Raji (cell line): ENCODE results near the gene VGLL4.

ENCODE experiments used
- POLR2A ChIP-seq: IDR thresholded peaks from 2 replicates; pipeline ENCODE4 v1.6.1; 2011; ENCODE audit warnings: low read depth, low read length, control low read depth; ENCODE audit not compliant: insufficient read depth

The VGLL4 gene

DNA sequence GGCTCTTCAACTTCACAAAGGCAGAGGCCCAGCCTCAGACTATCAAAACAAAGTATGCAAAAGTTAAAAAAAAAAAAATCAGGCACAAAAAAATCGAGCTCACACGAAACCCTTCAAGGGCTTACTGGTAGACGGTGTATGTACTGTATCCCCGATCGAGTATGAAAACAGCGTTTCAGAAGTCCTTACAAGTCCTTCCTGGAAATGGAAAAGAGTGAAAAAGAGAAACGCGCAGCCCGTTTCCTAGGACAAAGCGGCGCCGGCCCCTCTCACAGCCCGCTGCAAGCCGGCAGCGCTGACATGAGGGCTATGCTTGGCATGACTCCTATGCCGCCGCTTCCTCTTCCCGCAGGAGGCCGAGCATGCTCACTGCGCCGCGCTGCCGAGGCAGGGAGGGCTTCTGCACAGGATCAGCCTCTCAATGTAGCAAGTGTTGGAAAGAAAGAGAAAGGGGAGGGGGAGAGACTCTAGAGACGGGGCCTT, at the start of gene VGLL4:
Gene VGLL4 (minus strand): TSS at position 311 of the 483 bp plus-strand sequence. CDS start 397 bp downstream, outside the sequence.
- peak; percentile 77 for TF ChIP-seq POLR2A

DNA sequence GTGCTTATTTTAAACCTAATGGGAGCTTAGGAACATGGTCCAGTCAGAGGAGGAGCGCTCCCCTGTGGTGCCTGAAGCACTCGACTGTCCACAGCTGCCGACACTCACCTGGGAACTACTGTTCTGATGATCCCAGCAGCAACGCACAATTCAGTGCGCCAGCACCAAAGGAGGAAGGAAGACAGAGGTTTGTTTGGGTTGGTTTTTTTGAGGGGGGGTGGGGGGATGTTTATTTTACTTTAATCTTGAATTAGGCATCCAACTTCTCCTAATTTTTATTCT, 48.8 kb upstream of the VGLL4 start:
- TF ChIP-seq POLR2A, result no peak

DNA sequence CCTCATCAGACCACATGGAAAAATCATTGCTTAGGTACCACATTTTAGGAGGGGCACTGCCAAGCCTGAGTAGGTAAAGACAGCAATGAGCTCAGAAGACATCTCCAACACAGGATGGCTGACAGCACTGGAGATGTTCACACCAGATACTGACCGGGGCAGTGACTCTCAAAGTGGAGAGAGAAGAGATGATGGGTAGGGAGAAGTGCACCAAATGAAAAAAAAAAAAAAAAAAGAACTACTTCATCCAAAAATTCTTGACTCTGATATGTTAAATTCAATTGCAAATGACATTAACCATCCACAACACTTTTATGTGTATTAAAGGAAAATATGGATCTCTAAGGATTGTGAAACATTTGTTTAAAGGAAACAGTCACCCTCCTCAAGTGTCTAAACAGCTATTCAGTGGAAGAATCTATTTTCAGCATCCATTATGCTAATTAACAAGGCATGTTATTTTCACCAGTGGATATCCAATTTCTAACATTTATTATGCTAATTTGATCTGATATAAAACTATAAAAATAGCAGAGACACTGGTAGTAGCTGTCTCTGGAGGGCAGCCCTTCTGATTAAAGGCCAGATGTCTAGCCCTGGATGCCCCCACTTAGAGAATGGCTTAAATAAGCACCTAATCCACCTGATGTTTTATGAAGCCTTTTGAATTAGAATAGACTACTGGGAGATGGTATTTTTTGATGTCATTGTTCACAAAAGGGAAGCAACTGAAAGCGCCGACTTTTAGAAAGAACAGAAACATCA, 48.2 kb upstream of the VGLL4 start:
- no peak for TF ChIP-seq POLR2A

DNA sequence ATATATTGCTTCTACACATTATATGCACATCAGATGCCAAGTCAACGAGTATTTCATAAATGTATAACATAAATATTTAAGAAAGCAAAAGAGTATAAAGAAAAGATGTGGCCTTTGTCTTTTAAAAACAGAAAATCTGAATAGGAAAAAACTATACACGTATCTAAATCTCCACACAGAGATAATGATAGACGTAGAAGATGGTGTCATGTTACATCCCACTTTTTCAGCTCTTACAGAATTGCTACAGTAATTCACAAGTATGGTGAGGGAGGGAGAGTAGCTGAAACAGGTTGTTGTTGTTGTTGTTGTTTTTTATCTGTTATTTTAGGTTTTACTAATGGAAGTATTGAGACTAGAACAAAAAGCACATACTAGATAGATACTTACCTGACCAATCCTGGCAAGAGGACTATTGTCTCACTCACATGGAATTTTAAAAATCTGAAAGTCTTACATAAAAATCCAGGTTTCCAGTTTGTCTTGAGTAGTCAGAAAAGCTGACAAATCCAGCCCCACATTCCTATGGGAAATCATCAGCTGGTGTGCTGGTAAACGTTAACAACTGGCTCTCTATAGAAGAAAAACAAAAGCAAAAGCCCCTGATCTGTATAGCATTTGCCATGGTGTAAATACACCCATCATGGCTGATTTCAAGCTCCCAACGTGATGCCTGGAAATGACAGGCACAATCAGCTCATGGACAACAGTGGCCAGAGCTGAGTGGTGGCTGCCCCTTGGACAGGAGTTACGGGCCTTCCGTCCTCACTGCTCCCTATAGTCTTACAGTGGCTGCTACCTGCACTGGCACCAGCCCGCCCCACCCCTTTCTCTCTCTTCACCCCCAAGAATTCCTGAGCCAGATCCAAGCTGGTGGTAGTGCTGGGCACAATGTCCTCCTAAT, 47.4 kb upstream of the VGLL4 start:
- no peak for TF ChIP-seq POLR2A

DNA sequence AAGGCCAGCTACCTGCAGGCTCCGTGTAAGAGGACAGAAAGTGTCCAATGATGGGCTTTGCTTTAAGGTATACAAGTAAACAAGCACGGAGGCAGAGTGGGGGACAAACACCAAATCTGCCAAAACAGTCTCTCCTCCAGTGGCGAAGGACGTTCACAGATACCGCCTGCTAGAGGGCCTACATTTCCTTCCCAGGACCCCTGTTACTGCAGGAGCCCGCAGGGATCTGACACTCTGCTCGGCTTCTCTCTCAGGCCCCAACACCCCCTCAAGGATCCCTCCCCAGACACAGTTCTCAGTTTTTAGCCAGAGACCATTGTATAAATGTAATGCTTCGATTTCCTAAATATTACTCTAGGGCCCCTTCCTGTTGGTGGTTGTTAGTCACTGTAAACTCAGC, 46.0 kb upstream of the VGLL4 start:
- no peak for TF ChIP-seq POLR2A

DNA sequence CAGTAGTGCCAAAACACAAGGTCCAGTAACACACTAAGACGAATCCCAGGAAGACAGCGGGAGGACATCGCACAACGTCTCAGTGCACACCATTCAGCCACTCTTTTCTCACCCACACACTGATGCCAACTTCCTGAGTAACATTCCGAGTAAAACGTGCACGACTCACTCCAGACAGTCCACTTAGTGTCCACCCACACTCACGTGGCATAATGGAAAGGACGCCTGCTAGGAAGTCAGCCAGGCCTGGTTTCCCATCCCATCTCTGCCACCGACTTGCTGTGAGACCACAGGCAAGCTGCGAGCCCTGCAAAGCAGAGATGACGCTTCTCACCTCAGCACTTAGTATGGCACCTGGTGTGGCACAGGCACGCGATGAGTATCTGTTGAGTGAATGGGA, 36.8 kb upstream of the VGLL4 start:
- TF ChIP-seq POLR2A, result no peak

DNA sequence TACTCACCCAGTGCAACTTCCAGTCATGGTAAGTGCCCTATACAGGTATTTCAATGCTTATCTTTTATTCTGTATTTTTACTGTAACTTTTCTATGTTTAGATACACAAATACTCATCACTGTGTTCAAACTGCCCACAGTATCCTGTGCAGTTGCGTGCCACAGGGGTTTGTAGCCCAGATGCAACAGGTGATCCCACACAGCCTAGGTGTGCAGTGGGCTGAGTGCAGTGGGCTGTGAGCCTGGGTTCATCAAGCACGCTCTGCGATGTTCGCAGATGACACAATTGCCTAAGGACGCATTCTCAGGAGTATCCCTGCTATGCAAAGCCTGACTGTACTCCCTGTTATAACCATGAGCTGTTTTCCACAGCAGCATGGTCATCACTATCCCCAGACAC, 36.2 kb upstream of the VGLL4 start:
- no peak for TF ChIP-seq POLR2A

- TF ChIP-seq POLR2A, result no peak
These were observed 28.6 kb upstream of the VGLL4 start for GRCh38 chr3:11672363-11672762.

DNA sequence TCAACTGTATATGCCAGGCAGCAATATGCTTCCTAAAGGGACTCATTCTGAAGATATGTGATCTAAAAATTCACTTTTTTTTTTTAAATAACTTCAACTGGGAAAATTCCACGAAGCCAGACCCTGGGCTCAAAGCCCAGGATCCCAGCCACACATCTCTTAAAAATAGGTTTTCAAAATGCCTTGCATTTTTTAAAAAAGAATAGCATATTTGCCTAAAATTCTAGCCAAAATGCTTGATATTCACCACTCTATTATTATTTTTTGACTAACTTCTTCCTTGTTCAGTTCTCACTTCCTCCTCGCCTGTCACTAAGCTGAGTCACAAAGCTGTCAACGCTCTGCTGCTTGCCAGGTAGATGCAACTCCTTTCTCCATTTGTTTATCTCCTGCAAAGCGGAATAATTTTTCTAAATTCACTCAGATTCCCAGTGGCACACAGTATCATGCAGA, 28.0 kb upstream of the VGLL4 start:
- TF ChIP-seq POLR2A, result no peak

DNA sequence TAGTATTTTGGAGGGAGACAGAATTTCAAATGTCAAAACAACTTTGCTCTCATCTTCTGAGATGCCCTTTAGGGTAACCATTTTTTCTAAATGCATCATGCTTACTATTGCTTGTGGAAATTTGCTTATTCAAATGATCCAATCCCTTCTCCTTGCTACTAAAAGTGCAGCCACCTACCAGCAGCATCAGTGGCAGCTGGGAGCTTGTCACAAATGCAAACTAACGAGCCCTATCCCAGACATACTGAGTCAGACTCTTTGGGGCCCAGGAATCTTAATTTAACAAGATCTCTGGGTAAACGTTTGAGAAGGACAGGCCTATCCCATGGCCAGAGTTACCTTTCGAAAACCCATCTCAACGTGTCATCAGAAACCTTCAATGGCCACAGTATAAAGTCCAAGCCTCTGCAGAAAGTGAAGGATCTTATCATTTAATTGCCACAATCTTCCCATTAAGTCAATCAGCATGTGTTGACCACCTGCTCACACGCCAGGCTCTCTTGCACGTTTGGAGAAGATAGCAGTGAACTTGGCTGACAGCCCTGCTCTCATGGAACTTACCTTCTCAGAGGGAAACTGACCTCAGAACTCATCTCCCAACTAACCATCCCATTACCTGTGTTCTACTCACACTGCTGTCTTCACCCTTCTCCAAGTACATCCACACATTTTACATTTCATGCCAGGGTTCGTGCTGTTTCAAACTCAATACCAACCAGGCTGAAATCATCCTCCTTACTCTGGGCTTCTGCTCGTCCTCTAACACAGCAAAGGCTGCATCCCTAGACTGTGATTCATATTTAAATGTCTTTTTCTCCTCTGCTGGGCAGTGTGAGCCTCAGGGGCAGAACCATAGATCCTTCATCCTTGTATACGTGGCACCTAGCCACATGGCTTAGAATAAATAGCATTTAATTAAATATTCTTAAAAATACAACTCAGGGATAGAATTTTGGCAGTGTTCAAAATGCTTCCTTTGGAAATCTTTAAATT, 24.8 kb upstream of the VGLL4 start:
- no peak for TF ChIP-seq POLR2A

DNA sequence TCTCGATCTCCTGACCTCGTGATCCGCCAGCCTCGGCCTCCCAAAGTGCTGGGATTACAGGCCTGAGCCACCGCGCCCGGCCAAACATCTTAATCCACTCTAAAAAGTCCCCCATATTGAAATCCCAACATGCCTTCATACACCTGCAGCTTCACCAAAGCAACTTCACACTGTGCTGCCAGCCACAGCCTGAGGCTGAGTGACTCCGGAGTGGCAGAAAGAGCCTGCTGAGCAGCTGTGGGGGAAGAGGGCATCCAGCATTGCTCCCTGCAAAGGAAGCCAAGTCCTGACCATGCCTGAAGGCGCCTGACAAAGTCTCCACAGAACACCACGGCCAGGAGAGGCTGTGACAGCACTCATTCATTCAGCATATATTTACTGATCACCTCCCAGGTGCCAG, 21.6 kb upstream of the VGLL4 start:
- no peak for TF ChIP-seq POLR2A

DNA sequence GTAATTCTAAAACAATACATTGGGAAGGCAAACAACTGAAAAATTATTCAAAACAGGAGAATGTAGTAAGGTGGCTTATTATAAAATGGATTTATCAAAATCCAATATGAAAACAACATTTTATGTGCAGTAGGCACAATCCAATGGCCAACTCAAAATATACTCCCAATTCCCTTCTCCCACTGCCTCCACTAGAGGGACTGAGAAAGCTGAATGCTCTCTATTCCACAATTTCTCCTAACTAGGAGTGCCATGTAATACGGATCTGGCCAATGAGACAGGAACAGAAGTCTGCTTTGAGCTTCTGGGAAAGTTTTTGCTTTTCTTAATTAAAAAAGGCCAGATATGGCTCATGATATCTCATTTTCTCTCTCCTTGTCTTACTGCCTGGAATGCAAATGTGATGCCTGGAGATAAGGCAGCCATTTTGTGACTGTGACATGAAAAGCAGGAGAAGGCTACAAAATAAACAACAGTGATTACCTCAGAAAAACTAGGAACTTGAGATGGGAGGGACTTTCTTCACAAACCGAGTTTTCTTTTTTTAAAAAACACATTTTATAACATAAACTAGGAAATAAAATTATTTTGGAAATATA, 18.8 kb upstream of the VGLL4 start:
- TF ChIP-seq POLR2A, result no peak

DNA sequence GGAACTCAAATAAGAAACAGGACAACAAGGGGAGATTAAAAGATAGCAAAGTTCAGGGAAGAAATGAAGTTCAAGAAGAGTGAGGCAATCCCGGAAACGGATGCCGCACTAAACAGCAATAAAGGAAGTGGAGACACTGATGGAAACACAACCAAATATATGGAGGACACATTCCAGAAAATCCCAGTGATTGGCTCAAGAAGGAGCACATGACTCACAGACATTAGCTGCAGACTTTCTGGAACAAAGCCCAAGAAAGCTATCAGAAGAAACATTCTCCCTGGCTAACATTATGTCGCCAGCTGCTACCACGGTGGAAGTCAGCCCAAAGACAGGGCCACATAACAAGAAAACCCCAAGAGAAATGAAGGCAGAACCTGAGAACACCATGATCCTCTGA, 18.1 kb upstream of the VGLL4 start:
- TF ChIP-seq POLR2A, result no peak

- TF ChIP-seq POLR2A, result no peak
These were observed 17.4 kb upstream of the VGLL4 start for GRCh38 chr3:11661052-11661656.

- TF ChIP-seq POLR2A, result no peak
These were observed 16.5 kb upstream of the VGLL4 start for GRCh38 chr3:11660242-11660641.

GRCh38 chr3:11658180-11658579, 14.5 kb upstream of the VGLL4 start:
- TF ChIP-seq POLR2A, result no peak
